Esophagus muscularis mucosa (tissue), 4 donors: ENCODE measurements around the gene METTL16. TPM values are rescaled to one million over a fixed set of nuclear protein-coding genes. Genes with fewer than 3 reads are reported as not detected.

Source experiments
- DNase-seq: peaks from one replicate; pipeline ENCODE4 v3.0.0-alpha.2; 2017; ENCODE audit errors: extremely low spot score
- H3K27ac ChIP-seq, 4 donors: fragments of 200-600 bp; sonication (generic); replicated peaks in 1 of 4; 1 replicate in 3 of 4; 2 replicates in 1 of 4; pipeline ENCODE4 v1.5.1; 2016 to 2019; ENCODE audit warnings: mild to moderate bottlenecking in 1 of 4
- H3K27me3 ChIP-seq, 4 donors: fragments of 200-600 bp; sonication (generic); one replicate each; pipeline versions ENCODE4 v1.5.1 to v1.6.0; 2016 to 2019
- H3K36me3 ChIP-seq, 4 donors: fragments of 200-600 bp; sonication (generic); one replicate each; pipeline ENCODE4 v1.5.1; 2016 to 2019
- H3K4me1 ChIP-seq, 4 donors: fragments of 200-600 bp; sonication (generic); one replicate each; pipeline ENCODE4 v1.5.1; 2016 to 2019
- H3K4me3 ChIP-seq, 4 donors: fragments of 200-600 bp; sonication (generic); 1 replicate in 2 of 4; 2 replicates in 2 of 4; pipeline ENCODE4 v1.5.1; 2016 to 2019; ENCODE audit warnings: mild to moderate bottlenecking in 4 of 4, moderate library complexity in 1 of 4
- H3K9me3 ChIP-seq, 4 donors: fragments of 200-600 bp; sonication (generic); 1 replicate in 3 of 4; 2 replicates in 1 of 4; pipeline ENCODE4 v1.5.1; 2016 to 2019
- EP300 ChIP-seq: sonication (generic); formaldehyde crosslinking; IDR thresholded peaks from one replicate; pipeline ENCODE4 v1.6.1; 2017; ENCODE audit warnings: antibody characterized with exemption
- POLR2A ChIP-seq: fragments of 450-650 bp; IDR thresholded peaks from one replicate; pipeline ENCODE4 v1.6.1; 2017; ENCODE audit warnings: antibody characterized with exemption, moderate library complexity, mild to moderate bottlenecking, low read depth
- POLR2AphosphoS5 ChIP-seq, 2 donors: sonication (generic); formaldehyde crosslinking; IDR thresholded peaks; one replicate each; pipeline ENCODE4 v1.6.1; 2017; ENCODE audit warnings: antibody characterized with exemption in 2 of 2
- WGBS: methylation state at CpG from one replicate; pipeline ENCODE4 v1.1.5; 2018; 5-methylcytosine and 5-hydroxymethylcytosine counted together
- intact Hi-C: fragments of 100-400 bp; cut with DNase I; formaldehyde crosslinking; loops from one replicate; pipeline ENCODE4 v1.15.1; 2023
- total RNA-seq, 4 donors: library from RNA; depleted of rRNA; stranded (reverse); fragments of >200 nt; gene quantifications; one replicate each; pipeline versions ENCODE4 v1.1.0 to v1.2.1, GENCODE V29; 2016
- TF ChIP-seq, protein P1 (sequence below), 3 experiments: fragments of 200-600 bp in 2 of 3; fragments of 450-650 bp in 1 of 3; sonication (generic) in 2 of 3; IDR thresholded peaks; one replicate each; pipeline ENCODE4 v1.5.1; 2017 to 2019; ENCODE audit warnings: antibody characterized with exemption in 3 of 3, mild to moderate bottlenecking in 2 of 3, moderate library complexity in 1 of 3

METTL16 gene
- total RNA-seq, 4 donors from 2014 or later, result 18.9 to 28.8 (median 24.5) TPM

- Histone ChIP-seq H3K36me3 (peaks cover 20 to 96% (median 88%) of the 10 kb centered on the region in 4 donors), H3K4me3 (no peak overlapping the region), H3K9me3 (no peaks in the 10 kb centered on the region), H3K27ac (no peak overlapping the region), H3K27me3 (no peaks in the 10 kb centered on the region), H3K4me1 (peaks cover 0 to 1% (median under 1%) of the 10 kb centered on the region in 4 donors)
- TF ChIP-seq, protein P1, sequence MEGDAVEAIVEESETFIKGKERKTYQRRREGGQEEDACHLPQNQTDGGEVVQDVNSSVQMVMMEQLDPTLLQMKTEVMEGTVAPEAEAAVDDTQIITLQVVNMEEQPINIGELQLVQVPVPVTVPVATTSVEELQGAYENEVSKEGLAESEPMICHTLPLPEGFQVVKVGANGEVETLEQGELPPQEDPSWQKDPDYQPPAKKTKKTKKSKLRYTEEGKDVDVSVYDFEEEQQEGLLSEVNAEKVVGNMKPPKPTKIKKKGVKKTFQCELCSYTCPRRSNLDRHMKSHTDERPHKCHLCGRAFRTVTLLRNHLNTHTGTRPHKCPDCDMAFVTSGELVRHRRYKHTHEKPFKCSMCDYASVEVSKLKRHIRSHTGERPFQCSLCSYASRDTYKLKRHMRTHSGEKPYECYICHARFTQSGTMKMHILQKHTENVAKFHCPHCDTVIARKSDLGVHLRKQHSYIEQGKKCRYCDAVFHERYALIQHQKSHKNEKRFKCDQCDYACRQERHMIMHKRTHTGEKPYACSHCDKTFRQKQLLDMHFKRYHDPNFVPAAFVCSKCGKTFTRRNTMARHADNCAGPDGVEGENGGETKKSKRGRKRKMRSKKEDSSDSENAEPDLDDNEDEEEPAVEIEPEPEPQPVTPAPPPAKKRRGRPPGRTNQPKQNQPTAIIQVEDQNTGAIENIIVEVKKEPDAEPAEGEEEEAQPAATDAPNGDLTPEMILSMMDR (IDR thresholded peaks at IDR 0.05), result no peak
- TF ChIP-seq EP300 (no peak), POLR2A (no peak), POLR2AphosphoS5 (IDR thresholded peaks at IDR 0.05) (no peak)
- intact Hi-C loops, result no loop called here
- no peak for DNase-seq
- 89% methylated on average over 18 of the region's 19 CpGs for WGBS
Observed at GRCh38 chr17:2375406-2375805, 136.3 kb downstream of the METTL16 start.

- H3K4me1 ChIP-seq, result peaks cover 0 to 8% (median 7%) of the 10 kb centered on the region in 4 donors
- intact Hi-C loops, result no loop called here
- peaks cover 20 to 96% (median 86%) of the 10 kb centered on the region in 4 donors for H3K36me3 ChIP-seq
- H3K27ac ChIP-seq, result no peak overlapping the region
- 77% methylated on average over 11 of the region's 11 CpGs for WGBS
- H3K27me3 ChIP-seq, result no peaks in the 10 kb centered on the region
- H3K4me3 ChIP-seq, result no peak overlapping the region
- no peaks in the 10 kb centered on the region for H3K9me3 ChIP-seq
- DNase-seq, result no peak
- TF ChIP-seq POLR2A (no peak), EP300 (no peak), POLR2AphosphoS5 (IDR thresholded peaks at IDR 0.05) (no peak)
- TF ChIP-seq, protein P1 (IDR thresholded peaks at IDR 0.05), result no peak
Observed at GRCh38 chr17:2374549-2375285, 137.0 kb downstream of the METTL16 start.

DNA sequence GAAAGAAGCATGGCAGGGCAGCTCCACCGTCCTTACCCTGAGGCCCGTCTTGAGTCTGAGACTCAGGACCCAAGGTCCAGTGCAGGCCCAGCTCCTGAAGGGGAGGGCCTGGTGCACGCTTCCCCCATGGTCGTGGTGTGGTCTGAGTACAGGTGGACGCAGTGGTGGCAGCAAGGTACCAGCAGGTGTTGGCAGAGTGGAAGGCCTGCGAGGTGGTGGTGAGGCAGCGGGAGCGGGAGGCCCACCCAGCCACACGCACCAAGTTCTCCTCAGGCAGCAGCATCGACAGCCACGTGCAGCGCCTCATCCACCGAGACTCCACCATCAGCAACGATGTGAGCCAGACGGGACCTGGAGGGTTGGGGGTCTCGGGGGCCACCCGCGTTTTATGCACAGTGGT is 138.5 kb downstream of the METTL16 start:
- no peak overlapping the region for H3K27ac ChIP-seq
- peaks cover 11 to 23% (median 22%) of the 10 kb centered on the region in 4 donors for H3K4me1 ChIP-seq
- H3K4me3 ChIP-seq, result no peak overlapping the region
- peaks cover 20 to 80% (median 72%) of the 10 kb centered on the region in 4 donors for H3K36me3 ChIP-seq
- no peaks in the 10 kb centered on the region for H3K9me3 ChIP-seq
- WGBS, result 95% methylated on average over 8 of the region's 18 CpGs
- no peak for DNase-seq
- intact Hi-C loops, result no loop called here
- no peaks in the 10 kb centered on the region for H3K27me3 ChIP-seq
- TF ChIP-seq EP300 (no peak), POLR2A (no peak), POLR2AphosphoS5 (IDR thresholded peaks at IDR 0.05) (no peak)
- TF ChIP-seq, protein P1 (IDR thresholded peaks at IDR 0.05), result no peak

- Histone ChIP-seq H3K4me3 (no peak overlapping the region), H3K9me3 (no peaks in the 10 kb centered on the region), H3K27me3 (no peaks in the 10 kb centered on the region), H3K27ac (no peak overlapping the region), H3K36me3 (peaks cover 20 to 79% (median 69%) of the 10 kb centered on the region in 4 donors), H3K4me1 (peaks cover 14 to 27% (median 24%) of the 10 kb centered on the region in 4 donors)
- intact Hi-C loops, result no loop called here
- 93% methylated on average over 9 of the region's 16 CpGs for WGBS
- TF ChIP-seq, protein P1 (IDR thresholded peaks at IDR 0.05), result no peak
- no peak for TF ChIP-seq POLR2AphosphoS5 (IDR thresholded peaks at IDR 0.05)
- TF ChIP-seq POLR2A, result no peak
- TF ChIP-seq EP300, result no peak
- no peak for DNase-seq
Observed at GRCh38 chr17:2372681-2373080, 139.0 kb downstream of the METTL16 start.
